ENCODE measurements around the gene PLD1.

GRCh38 chr3:171763392-171763791 lies 46.9 kb downstream of the PLD1 start:
- TF ChIP-seq POLR2AphosphoS5 (IDR thresholded peaks at IDR 0.05; ENCODE audit: low read depth, low read length) (no peak), TAF1 (IDR thresholded peaks at IDR 0.05; ENCODE audit: borderline replicate concordance, insufficient read depth, low read length) (no peak)
